ENCODE results near the gene PCLAF. TPM values are rescaled to one million over a fixed set of nuclear protein-coding genes. Genes with fewer than 3 reads are reported as not detected.

Gene PCLAF
- polyA plus RNA-seq, 1 donor (not counting 4 experiments of a cell fraction or from before 2014, with no cell fraction given) = 55.0 TPM

DNA sequence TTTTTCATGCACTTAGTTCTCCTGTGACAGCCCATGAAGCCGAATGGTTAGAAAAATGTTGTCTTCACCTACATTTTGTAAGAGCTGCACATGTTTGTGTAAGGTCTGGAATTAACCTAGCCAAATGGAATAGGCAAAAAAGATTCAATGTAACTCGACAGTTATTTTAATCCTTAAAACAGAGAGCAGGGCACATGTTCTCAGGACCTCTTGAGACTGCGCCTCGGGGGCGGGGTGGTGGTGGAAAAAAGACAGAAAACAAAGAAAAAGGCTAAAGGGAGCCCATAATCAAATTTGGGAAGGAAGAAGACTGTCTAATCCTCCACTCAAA, 24.6 kb downstream of the PCLAF start:
- no peak for FAIRE-seq
- Histone ChIP-seq H3K4me1 (ENCODE audit: control insufficient read depth, extremely low read depth, insufficient read depth, low read length) (peaks cover 9% of the 10 kb centered on the region), H3K9me1 (ENCODE audit: control insufficient read depth, extremely low read depth, insufficient read depth, low read length) (no peaks in the 10 kb centered on the region), H4K20me1 (ENCODE audit: control insufficient read depth, extremely low read depth, insufficient read depth, low read length) (no peaks in the 10 kb centered on the region), H3K79me2 (ENCODE audit: control insufficient read depth, insufficient read depth, low read length) (peaks cover 38% of the 10 kb centered on the region), H3K9ac (ENCODE audit: control insufficient read depth, extremely low read depth, insufficient read depth, low read length) (peak overlapping the region; percentile 84), H3K4me2 (ENCODE audit: control insufficient read depth, extremely low read depth, insufficient read depth, low read depth, low read length) (peak overlapping the region; percentile 93), H3K27me3 (ENCODE audit: control insufficient read depth, extremely low read depth, insufficient read depth, low read length) (no peaks in the 10 kb centered on the region), H2AFZ (ENCODE audit: control insufficient read depth, low read length) (peak overlapping the region; percentile 96), H3K36me3 (ENCODE audit: control insufficient read depth in 2 of 2, extremely low read depth in 1 of 2, insufficient read depth in 2 of 2, low read length in 2 of 2) (peaks cover 0 to 3% of the 10 kb centered on the region in 2 experiments), H3K9me3 (ENCODE audit: control insufficient read depth, low read depth, low read length) (no peaks in the 10 kb centered on the region), H3K27ac (ENCODE audit: control insufficient read depth, insufficient read depth, low read length) (peak overlapping the region; percentile 83), H3K4me3 (ENCODE audit: control insufficient read depth in 2 of 3, extremely low read depth in 1 of 3, insufficient read depth in 2 of 3, low read depth in 1 of 3, low read length in 3 of 3) (peak overlapping the region; percentile 68 to 89 (median 80))
- dilution Hi-C loops (cut with MboI; ENCODE audit: extremely low pct_ligation_motif_present, low sequenced_read_pairs) = no loop called here
- no peak for DNase-seq (ENCODE audit: low read depth, low spot score)
- TF ChIP-seq CTCF (optimal IDR thresholded peaks at IDR 0.05 in 1 of 3, IDR thresholded peaks at IDR 0.05 in 1 of 3, conservative IDR thresholded peaks at IDR 0.05 in 1 of 3; ENCODE audit: extremely low read depth in 1 of 3, insufficient read depth in 2 of 3, low read length in 3 of 3) (no peak), EZH2 (IDR thresholded peaks at IDR 0.05; ENCODE audit: low read length) (no peak)

- FAIRE-seq (peak; percentile 56), DNase-seq (ENCODE audit: low read depth, low spot score) (peak; percentile 70)
- Histone ChIP-seq H3K36me3 (ENCODE audit: control insufficient read depth in 2 of 2, extremely low read depth in 1 of 2, insufficient read depth in 2 of 2, low read length in 2 of 2) (peaks cover 0 to 3% of the 10 kb centered on the region in 2 experiments), H3K27me3 (ENCODE audit: control insufficient read depth, extremely low read depth, insufficient read depth, low read length) (no peaks in the 10 kb centered on the region), H2AFZ (ENCODE audit: control insufficient read depth, low read length) (peak within 1 kb of the TSS; percentile 96), H3K9me3 (ENCODE audit: control insufficient read depth, low read depth, low read length) (no peaks in the 10 kb centered on the region), H3K9me1 (ENCODE audit: control insufficient read depth, extremely low read depth, insufficient read depth, low read length) (no peaks in the 10 kb centered on the region), H3K27ac (ENCODE audit: control insufficient read depth, insufficient read depth, low read length) (peak within 1 kb of the TSS; percentile 83), H4K20me1 (ENCODE audit: control insufficient read depth, extremely low read depth, insufficient read depth, low read length) (no peaks in the 10 kb centered on the region), H3K4me2 (ENCODE audit: control insufficient read depth, extremely low read depth, insufficient read depth, low read depth, low read length) (peak within 1 kb of the TSS; percentile 93), H3K9ac (ENCODE audit: control insufficient read depth, extremely low read depth, insufficient read depth, low read length) (peak within 1 kb of the TSS; percentile 84), H3K4me1 (ENCODE audit: control insufficient read depth, extremely low read depth, insufficient read depth, low read length) (peaks cover 7% of the 10 kb centered on the region), H3K4me3 (ENCODE audit: control insufficient read depth in 2 of 3, extremely low read depth in 1 of 3, insufficient read depth in 2 of 3, low read depth in 1 of 3, low read length in 3 of 3) (peak within 1 kb of the TSS; percentile 68 to 89 (median 80)), H3K79me2 (ENCODE audit: control insufficient read depth, insufficient read depth, low read length) (peaks cover 44% of the 10 kb centered on the region)
- dilution Hi-C loops (cut with MboI; ENCODE audit: extremely low pct_ligation_motif_present, low sequenced_read_pairs) = no loop called here
- TF ChIP-seq EZH2 (IDR thresholded peaks at IDR 0.05; ENCODE audit: low read length) (no peak), CTCF (optimal IDR thresholded peaks at IDR 0.05 in 1 of 3, IDR thresholded peaks at IDR 0.05 in 1 of 3, conservative IDR thresholded peaks at IDR 0.05 in 1 of 3; ENCODE audit: extremely low read depth in 1 of 3, insufficient read depth in 2 of 3, low read length in 3 of 3) (peak; percentile 15 to 40 (median 33))
Observed at GRCh38 chr15:64355944-64356709, 25.1 kb downstream of the PCLAF start, which contains the start of gene CSNK1G1. Gene CSNK1G1, minus strand, starts transcription at chr15:64356173. Its CDS starts 55,674 bp downstream, at chr15:64300499.

Measured in keratinocyte (primary cell).